Effector CD8-positive, alpha-beta T cell (primary cell): ENCODE results near the gene HS3ST4.

Experiments used
- DNase-seq: peaks from one replicate; lab custom pipeline; 2025; lab: John Stamatoyannopoulos, UW

The HS3ST4 gene

DNA sequence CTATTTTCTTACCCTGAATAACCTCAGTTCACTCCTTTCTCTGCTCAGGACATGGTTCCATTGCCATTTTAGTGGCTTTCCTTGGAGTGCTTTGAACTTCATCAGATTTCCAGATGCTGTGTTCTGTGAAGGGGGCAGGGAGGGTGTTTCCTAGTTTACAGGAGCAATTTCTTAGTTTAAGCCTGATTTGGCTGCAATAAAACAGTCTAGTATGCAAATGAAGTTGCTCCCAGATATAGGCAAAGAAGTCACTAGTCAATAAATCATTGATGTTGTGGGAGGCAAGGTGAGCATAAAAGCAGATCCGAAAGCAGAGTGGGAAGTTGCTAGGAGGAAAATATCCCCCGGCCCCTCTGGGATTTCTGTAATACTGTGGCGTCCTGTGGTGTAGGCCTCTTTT lies 202.3 kb downstream of the HS3ST4 start:
- DNase-seq, result no peak

DNA sequence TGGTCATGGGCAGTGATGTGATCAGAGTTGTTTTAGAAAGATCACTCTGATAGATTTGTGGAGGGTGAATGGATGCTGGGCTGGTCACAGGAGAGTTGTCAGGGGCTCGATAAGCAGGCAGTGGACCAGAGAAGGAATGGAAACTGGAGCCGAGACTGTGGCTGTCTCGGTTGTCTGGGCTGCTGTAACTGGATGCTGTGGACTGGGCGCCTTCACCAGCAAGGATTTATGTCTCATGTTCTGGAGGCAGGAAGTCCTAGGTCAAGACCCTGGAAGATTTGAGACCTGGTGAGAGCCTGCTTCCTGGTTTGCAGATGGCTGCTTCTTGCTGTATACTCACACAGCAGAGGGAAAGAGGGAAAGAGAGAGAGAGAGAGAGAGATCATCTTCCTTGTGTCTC lies 203.6 kb downstream of the HS3ST4 start:
- no peak for DNase-seq

DNA sequence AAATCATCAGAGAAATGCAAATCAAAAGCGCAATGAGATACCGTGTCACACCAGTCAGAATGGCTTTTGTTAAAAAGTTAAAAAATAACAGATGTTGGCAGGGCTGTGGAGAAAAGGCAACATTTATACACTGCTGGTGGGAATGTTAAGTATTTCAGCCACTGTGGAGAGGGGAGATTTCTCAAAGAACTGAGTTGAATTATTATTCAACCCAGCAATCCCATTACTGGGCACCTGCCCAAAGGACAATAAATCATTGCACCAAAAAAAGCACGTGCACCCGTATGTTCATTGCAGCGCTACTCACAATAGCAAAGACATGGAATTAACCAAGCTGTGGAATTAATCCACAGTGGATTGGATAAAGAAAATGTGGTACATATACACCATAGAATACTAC lies 204.7 kb downstream of the HS3ST4 start:
- no peak for DNase-seq

DNA sequence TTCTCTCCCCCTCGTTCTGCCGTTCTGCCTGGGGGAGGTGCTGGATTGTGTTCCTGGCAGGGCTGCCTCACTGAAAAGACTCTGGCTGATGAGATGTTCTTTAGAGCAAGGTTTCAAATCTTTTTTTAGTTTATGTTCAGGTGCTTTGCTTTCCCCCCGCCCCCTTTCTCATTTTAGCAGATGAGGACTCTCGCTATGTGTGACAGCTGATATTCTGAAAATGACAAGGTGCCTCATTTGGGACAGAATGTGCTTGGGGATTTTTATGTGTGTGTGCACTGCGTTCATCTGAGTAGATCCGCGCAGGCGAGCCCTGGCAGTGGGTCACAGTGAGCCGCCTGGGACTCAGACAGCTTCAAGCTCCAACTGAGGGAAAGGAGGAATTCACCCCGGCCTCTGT lies 205.9 kb downstream of the HS3ST4 start:
- DNase-seq, result no peak

DNA sequence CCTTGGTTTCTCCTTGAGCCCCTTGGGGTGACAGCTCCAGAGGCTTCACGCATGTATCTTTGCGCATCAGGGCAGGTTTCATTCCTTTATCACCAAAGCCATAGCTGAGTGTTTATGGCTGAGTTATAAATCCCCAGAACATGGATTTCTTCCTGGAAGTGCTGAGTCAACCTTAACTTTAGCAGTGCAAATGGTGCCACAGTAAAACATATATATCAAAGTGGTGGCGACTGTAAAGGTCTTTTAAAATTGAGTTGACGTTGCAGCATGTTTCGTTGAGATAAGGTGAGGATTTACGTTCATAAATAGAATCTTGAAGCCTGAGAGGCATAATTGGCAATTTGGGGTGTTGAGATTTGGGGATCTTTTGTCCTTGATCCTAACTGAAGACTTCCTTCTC lies 214.1 kb downstream of the HS3ST4 start:
- no peak for DNase-seq

DNA sequence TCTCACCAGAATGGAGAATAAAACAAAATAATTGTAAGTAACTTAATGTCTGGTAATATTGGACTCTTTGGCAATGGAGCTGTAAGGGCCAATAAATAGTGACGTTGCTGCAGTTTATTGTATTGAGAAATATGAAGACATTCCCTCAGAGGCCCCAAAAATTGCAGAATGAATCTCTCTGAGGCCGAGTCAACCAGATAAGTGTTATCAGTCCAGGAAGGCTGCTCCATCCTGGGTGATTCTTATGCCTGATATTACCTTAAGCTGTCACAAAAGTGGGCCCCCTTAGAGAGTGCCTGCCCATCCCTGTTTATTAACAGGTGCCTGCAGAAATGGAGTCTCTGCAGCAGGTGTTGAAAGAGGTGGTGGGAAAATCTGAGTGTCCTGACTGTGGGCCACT lies 219.2 kb downstream of the HS3ST4 start:
- no peak for DNase-seq

DNA sequence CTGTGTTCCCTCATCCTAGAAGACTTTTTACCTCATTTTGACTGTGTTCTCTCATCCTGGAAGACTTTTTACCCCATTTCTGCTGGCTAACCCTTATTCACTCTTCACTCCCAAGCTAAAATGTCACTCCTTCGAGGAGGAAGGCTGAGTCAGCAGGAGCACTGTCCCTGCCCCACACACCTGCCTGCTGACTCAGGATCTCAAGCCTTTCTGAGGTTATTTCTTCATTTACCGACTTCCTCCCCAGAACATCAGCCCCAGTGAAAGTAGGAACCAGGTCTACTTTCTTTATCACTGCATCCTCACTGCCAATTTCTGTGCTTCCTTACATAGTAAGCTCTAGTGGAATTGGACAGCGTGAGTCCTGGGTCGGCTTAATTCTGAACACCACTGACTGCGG lies 220.6 kb downstream of the HS3ST4 start:
- no peak for DNase-seq

DNA sequence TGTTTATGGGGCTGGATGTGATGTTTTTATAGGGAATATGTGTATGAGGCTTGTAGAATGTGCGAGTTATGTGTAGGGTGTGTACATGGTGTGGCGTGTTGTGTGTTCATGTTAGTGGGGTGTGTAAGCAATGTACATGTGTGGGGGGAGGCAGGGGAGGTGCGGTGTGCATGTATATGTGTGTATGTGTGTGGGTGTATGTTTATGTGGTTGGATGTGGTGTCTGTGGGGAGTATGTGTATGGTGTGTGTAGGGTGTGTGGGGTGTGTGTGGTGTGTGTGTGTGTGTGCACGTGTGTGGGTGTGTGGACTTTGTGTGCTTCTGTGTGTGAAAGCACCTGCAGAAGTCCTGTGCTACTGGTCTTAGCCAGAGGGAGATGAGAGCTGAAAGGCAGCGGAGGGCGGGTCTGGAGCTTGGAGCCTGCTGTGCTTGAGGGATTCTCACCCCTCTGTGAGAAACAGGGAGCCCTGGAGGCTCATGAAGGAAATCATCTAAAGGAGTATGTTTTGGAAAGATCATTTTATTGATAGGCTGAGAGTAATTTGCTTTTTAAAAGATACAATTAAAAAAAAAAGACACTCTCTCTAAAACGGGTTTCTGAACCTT lies 222.7 kb downstream of the HS3ST4 start:
- no peak for DNase-seq

DNA sequence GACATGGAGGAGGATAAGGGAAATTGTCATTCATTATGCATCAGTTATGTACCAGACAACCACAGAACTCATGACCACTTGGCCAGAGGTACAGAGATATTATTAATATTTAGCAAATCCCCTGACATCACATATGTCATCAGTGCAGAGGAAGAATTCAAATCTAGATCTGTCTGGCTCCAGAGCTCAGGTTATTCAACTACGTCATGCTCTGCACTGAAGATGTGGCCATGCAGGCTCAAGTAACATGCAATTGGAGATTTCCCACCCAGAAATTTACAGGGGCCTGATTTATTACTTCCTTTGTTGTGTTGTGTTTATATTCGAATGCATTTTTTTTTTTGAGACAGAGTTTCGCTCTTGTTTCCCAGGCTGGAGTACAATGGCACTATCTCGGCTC lies 224.3 kb downstream of the HS3ST4 start:
- no peak for DNase-seq

DNA sequence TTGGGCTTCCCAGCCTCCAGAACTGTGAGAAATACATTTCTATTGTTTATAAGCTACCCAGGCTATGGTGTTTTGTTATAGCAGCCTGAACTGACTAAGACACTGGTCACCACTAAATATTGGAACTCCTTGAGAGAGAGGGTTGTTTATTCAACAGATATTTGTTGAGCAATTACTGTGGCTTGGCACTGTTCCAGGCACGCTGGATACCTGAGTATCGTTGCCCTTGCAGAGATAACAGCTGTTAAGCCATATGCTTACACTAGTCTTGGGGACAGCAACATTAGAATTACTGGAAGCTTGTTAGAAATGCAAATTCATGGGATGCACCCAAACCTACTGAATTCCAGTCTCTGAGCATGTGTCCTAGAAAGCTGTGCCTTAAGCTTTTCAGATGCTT lies 230.7 kb downstream of the HS3ST4 start:
- no peak for DNase-seq

DNA sequence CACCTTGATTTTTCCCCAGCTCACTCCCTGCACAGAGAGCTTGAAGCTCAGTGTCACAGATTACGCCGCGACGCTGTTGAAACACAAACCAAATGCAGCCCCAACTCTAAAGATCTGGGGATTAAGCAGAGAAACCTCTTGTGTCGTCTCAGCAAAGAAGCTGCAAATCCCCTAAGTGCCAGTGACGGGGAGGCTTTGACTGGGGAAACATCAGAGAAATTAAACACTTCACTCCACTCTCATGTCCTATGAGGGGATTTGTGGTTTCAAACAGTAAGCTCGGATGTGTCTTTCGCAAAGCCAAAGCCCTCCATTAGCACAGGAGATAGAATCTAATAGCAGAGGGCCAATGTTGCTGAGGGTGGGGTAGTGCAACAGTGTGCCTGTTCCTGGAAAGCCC lies 233.7 kb downstream of the HS3ST4 start:
- no peak for DNase-seq

DNA sequence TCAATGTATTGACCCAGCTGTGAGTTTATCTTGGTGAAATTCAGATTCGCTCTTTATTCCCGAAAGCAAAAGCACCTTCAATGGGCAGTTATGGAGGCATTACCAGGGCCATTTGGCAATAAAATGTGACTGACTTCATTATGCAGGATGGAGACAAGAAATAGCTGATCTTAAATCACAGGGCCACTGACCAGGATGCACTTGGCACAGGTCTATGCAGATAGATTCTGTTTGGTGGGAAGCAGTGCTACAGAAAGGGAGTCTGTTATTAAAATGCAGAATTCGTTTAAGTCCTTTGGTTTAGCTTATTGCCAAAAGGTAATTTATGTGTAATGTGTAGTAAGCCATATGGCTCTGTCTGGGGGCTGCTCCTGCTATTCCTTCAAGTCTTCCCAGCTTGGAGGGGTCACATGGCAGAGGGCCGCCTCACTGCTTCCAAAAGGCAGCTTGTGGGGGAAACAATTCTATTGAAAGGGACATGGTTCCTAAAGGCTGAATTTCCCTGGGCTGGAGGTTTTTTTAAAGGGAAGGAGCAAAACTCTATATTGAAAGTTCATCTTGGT lies 239.8 kb downstream of the HS3ST4 start:
- no peak for DNase-seq

DNA sequence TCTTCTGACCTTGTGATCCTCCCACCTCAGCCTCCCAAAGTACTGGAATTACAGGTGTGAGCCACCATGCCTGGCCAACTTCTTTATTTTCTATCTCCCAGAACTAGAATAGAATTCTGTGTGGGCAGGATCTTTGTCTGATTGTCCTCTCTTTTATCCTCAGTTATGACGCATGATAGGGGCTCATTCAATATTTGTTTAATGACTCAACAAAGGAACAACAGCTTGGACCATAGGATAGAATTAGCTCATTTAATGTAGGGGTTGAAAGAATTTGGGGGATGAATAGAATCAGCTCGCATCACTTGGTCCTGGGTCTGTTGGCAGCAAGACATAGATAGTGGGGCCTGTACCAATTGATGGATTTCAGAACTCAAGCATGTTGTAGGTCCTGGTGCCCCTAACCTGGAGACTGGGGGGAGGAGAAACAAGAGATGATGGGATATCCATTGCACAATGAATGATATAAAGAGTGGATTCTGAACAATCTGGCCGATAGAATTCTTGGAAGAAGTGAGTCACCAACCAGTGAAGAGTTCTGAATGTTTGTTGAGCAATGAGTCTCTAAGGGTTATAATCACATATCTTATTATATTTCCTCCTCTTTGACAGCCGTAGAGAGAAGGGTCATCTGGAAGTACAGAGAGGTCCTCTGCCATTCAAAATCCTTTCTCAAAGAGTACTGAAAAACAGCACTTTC lies 250.2 kb downstream of the HS3ST4 start:
- DNase-seq, result no peak

DNA sequence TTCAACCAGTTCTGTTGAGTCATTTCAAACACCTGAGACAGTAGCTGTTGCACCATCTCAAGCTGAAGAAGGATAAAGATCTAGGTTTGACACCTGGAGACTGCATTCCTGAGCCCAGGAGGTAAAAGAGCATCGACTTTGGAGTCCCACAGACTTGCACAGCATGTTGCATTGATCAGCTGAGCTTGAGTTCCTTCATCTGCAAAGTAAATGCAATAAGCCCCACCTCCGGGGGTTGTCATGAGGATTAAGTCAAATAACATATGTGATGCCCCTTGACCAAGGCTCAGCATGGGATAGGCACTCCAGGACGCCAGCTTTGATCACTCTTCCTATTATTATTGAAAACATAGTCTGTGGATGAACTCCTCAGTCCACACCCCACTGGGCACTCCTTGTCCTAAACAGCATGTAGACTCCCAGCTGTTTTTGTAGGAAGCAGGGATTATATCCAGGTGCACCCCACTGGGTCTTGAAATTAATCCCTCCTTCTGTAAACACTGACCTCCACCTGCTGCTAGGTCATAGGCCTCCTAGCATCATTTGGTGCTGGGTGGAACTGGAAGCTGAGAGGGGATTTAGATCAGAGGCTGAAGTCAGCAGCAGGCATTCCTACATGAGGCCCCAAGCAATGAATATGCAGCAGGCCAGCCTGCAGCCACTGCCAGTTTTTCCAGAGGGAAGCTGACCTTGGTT lies 259.0 kb downstream of the HS3ST4 start:
- DNase-seq, result no peak

DNA sequence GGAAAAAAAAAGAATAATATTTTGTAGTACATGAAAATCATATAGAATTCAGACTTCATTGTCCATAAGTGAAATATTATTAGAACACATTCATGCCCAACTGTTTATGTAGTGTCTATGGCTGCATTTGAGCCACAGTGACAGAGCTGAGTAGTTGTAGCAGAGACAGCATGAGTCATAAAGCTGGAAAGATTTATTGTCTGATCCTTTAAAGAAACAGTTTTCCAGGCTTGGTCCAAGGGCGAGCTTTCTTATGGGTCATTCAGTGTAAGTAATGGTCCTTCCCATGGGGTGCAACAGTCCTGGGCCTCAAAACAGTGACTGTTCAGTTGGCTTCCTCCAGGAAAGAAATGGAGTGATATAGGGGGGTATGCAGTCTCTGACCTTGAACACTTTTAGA lies 260.2 kb downstream of the HS3ST4 start:
- DNase-seq, result no peak

DNA sequence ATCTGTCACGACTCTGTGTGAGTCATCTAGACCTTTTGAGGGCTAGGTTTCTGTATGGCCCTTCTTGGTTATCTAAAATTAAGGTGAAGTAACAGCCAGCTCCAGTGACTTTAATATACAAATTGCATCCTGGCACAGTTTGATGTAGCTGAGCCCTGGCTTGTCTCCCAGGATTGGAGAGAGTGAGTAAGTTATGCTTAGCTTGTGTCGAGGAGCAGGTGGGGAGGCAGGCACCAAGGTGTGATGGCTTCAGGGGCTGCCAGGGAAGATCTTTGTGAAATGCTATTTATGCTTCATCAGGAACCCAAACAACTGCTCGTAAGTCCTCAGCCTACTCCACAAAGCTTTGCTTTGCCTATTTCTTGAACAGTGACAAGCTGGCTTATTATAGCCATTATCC lies 261.2 kb downstream of the HS3ST4 start:
- no peak for DNase-seq

DNA sequence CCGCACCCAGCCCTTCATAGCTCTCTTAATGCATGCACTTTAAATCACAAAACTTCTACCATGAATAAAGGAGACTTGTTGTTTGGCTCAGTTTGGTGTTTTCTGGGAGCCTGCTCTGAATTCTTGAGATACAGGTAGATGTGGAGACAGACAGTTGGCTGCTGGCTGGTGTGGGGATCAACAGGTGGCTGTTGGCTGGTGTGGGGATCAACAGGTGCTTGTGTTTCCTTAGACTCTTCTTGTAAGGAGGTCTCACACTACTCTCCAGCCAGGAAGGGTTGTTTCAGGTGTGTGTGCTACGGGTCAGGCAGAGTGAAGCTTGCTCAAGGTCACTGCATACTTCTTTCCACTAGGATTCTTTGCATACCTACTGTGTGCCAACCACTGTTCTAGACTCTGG lies 265.9 kb downstream of the HS3ST4 start:
- no peak for DNase-seq

DNA sequence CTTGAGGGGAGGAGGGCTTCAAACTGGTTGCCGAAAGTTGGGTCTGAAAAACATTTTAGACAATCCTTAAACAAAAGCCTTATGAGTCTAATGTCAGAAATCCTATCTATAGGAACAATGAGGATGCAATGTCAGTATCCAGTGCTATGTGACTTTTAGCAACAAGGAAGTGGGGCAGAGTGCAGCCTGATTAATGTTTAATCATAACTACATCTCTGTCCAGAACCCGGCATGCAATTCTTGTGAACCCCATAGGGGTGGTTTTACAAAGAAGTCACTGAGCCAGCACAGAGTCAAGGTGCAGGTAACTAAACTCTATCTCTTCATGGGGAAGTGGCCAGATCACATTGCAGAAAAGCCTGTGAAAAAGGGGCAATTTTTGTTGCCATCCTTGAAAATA lies 267.5 kb downstream of the HS3ST4 start:
- DNase-seq, result no peak

DNA sequence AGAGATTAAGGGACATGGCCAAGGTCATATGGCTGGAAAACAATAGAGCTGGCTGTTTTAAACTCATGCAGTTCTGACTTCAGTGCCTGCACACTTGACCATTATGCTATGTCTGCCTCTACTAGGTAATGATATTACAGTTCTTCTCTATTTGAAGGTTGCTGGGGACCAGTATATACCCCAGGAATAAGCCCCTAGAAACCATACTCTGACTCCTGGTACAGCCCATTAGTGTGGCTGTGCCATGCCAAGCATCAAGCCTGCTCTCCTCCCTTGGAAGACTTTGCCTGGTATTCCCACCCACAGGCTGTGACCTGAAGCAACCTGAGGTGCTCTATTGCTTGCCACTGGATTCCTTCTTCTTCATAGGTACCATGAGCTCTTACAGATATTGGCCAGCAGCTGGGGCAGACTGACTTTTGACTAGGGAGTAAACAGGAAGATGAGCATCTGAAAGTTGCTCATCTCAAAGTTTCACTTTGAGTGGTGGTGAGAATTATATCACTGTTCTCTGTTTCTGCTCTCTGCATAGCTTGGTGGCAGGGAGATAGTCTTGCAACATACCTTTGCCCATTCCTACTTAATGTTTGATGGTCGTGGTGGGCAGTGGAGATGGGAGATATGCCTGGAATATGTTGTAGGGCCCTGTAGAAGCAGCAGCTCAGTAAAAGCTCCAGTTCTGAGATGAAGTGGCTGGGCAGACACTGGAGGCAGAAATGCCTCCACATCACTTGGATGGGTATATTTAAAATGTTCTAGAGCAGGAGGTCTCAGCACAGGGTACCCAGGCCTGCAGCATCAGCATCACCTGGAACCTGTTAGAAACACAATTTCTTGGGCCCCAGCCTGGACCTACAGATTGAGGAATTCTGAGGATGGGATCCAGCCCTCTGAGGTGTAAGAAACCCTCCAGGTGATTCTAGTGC lies 274.7 kb downstream of the HS3ST4 start:
- no peak for DNase-seq

DNA sequence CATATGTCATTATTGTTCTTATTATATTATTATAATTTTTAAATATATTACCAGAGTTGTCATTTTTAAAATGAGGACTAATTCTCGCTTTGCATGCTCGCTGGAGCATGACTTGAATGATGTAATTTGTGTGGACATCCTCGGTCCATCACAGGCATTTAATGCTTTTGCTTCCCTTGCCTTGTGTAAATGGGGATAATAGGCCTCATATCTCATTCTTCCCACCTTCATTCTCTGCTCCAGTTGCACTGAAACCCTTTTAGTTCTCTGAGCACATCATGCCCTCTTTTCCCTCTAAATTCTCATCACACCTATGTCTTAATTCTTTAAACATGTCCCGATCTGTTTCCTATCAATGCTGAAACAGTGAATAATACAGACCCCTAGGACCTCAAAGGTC lies 285.4 kb downstream of the HS3ST4 start:
- DNase-seq, result no peak

DNA sequence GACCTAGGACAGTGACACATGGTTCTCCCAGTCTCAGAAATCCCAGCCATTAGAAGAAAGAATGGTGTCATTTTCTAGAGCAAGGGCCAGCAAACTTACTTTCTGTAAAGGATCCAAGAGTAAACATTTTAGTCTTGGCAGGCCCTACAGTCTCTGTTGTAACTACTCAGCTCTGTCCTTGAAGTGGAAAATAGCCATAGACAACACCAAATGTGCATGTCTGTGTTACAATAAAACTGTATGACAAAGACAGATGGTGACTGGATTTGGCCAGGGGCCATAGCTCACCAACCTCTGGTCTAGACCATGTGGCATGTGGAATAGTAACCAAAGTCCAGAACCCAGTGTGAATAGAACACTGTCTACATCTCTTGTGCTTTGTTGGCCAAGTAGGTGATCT lies 286.5 kb downstream of the HS3ST4 start:
- no peak for DNase-seq

DNA sequence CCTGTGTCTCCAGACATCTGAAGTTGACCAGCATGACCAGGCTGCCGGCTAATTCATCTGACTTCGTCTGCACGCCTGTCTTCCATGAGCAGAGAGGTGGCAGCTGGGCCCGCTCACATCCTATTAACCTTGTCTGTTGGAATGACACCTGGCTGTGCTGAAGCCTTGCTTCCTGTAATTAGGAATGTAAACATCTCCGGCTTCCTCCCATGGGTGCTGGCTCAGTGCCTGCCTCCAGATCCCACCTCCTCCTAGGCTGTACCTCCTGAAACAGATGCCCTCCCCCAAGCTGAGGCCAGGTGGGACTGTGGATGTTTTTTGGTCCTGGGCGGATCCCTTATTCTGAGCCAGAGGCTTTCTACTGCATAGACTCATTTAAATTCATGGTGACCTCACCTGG lies 296.3 kb downstream of the HS3ST4 start:
- no peak for DNase-seq
